Islet of Langerhans (tissue), 1 donor: ENCODE data around the gene PCSK5.

Experiments
- FAIRE-seq: peaks from one replicate; lab custom pipeline; 2011; peaks lifted over from hg19 to GRCh38; lab: Jason Lieb, UNC

Gene PCSK5

GRCh38 chr9:75967556-75967955, 77.1 kb downstream of the PCSK5 start:
- no peak for FAIRE-seq

- FAIRE-seq, result no peak
These were observed 83.7 kb downstream of the PCSK5 start for GRCh38 chr9:75974016-75974766.

- no peak for FAIRE-seq
These were observed 84.6 kb downstream of the PCSK5 start for GRCh38 chr9:75975071-75975470.

GRCh38 chr9:75976549-75976948, 86.1 kb downstream of the PCSK5 start:
- FAIRE-seq, result no peak

GRCh38 chr9:75979362-75979761, 88.9 kb downstream of the PCSK5 start:
- no peak for FAIRE-seq

GRCh38 chr9:75983319-75984045, 93.0 kb downstream of the PCSK5 start:
- no peak for FAIRE-seq

GRCh38 chr9:75985515-75985914, 95.0 kb downstream of the PCSK5 start:
- FAIRE-seq, result no peak

- no peak for FAIRE-seq
These were observed 98.2 kb downstream of the PCSK5 start for GRCh38 chr9:75988663-75989062.

- no peak for FAIRE-seq
These were observed 99.7 kb downstream of the PCSK5 start for GRCh38 chr9:75990156-75990555.

GRCh38 chr9:75990576-75991304, 100.3 kb downstream of the PCSK5 start:
- FAIRE-seq, result no peak

GRCh38 chr9:75992482-75993206, 102.2 kb downstream of the PCSK5 start:
- FAIRE-seq, result no peak

- FAIRE-seq, result no peak
These were observed 103.0 kb downstream of the PCSK5 start for GRCh38 chr9:75993434-75993833.

GRCh38 chr9:75995066-75995465, 104.6 kb downstream of the PCSK5 start:
- FAIRE-seq, result no peak

GRCh38 chr9:75996726-75997125, 106.3 kb downstream of the PCSK5 start:
- no peak for FAIRE-seq

- FAIRE-seq, result no peak
These were observed 106.7 kb downstream of the PCSK5 start for GRCh38 chr9:75997206-75997605.

- FAIRE-seq, result no peak
These were observed 107.8 kb downstream of the PCSK5 start for GRCh38 chr9:75998096-75998780.

GRCh38 chr9:76001459-76001858, 111.0 kb downstream of the PCSK5 start:
- FAIRE-seq, result no peak

- no peak for FAIRE-seq
These were observed 112.6 kb downstream of the PCSK5 start for GRCh38 chr9:76003041-76003440.

- FAIRE-seq, result no peak
These were observed 114.1 kb downstream of the PCSK5 start for GRCh38 chr9:76004526-76004925.

- no peak for FAIRE-seq
These were observed 117.5 kb downstream of the PCSK5 start for GRCh38 chr9:76007935-76008334.

- FAIRE-seq, result no peak
These were observed 123.3 kb downstream of the PCSK5 start for GRCh38 chr9:76013809-76014208.

GRCh38 chr9:76018235-76018634, 127.8 kb downstream of the PCSK5 start:
- no peak for FAIRE-seq
